Chondrocyte (in vitro differentiated cells): Measurements from ENCODE around the gene AQP5. TPM values are rescaled to one million over a fixed set of nuclear protein-coding genes. Genes with fewer than 3 reads are reported as not detected.

Experiments
- DNase-seq: peaks from one replicate; pipeline ENCODE4 v3.0.0; 2021; ENCODE audit warnings: mixed read lengths, low spot score
- H3K27ac Mint-ChIP-seq: one replicate; pipeline ENCODE4 v1.8.0; 2021; ENCODE audit warnings: mild to moderate bottlenecking, moderate library complexity, mixed read lengths; ENCODE audit not compliant: unreplicated experiment
- H3K27me3 Mint-ChIP-seq: 2 replicates; pipeline ENCODE4 v1.8.0; 2021; ENCODE audit warnings: low read depth, mixed read lengths
- H3K36me3 Mint-ChIP-seq: 2 replicates; pipeline ENCODE4 v1.8.0; 2021; ENCODE audit warnings: low read depth, mixed read lengths
- H3K4me1 Mint-ChIP-seq: 2 replicates; pipeline ENCODE4 v1.8.0; 2021; ENCODE audit warnings: low read depth, mild to moderate bottlenecking, mixed read lengths
- H3K4me3 Mint-ChIP-seq: one replicate; pipeline ENCODE4 v1.8.0; 2021; ENCODE audit warnings: mild to moderate bottlenecking, moderate library complexity, mixed read lengths; ENCODE audit not compliant: unreplicated experiment
- H3K9me3 Mint-ChIP-seq: 2 replicates; pipeline ENCODE4 v1.8.0; 2021; ENCODE audit warnings: low read depth, mixed read lengths
- CTCF ChIP-seq: fragments of 200-600 bp; sonication (generic); IDR thresholded peaks from 2 replicates; pipeline ENCODE4 v1.5.0; 2021; ENCODE audit warnings: antibody characterized with exemption, mild to moderate bottlenecking, moderate library complexity
- total RNA-seq: library from RNA; stranded (reverse); gene quantifications from 3 replicates; pipeline ENCODE4 v1.2.1, GENCODE V29; 2021

AQP5 gene
- total RNA-seq, 1 donor from 2014 or later = 0.20 TPM

GRCh38 chr12:49922349-49923034 is 39.2 kb upstream of the AQP5 start:
- DNase-seq = no peak
- Mint-ChIP-seq H3K27ac (no peak overlapping the region), H3K36me3 (no peaks in the 10 kb centered on the region), H3K9me3 (no peaks in the 10 kb centered on the region), H3K4me1 (no peaks in the 10 kb centered on the region), H3K27me3 (no peaks in the 10 kb centered on the region), H3K4me3 (no peak overlapping the region)
- no peak for TF ChIP-seq CTCF

DNA sequence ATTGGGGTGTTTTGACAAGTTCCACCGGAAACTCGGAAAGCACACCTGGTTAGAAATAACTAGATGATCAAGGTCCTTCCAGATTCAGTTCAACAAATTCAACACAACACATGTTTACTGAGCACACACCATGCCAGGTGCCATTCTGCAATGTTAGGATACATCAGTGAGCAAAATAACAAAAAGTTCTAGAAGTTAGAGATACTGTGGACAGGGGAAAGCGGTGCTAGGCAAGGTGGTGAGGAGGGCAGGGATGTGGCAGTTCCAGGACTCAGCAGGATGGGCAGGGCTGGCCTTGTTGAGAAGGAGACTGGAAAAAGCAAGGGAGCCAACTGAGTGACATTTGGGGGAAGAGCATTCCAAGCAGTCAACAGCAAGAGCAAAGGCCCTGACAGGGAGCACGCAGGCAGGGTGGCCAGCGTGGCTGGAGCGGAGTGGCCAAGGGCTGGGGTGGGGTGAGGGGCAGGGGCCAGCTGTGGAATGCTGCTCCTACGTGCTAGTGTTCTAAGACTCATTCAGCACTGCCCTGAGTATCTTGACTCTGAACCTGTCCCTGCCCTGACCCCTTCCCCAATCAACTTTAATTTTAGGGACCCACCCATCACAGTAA is 38.5 kb upstream of the AQP5 start:
- Mint-ChIP-seq H3K9me3 (no peaks in the 10 kb centered on the region), H3K27me3 (no peaks in the 10 kb centered on the region), H3K27ac (no peak overlapping the region), H3K36me3 (no peaks in the 10 kb centered on the region), H3K4me3 (no peak overlapping the region), H3K4me1 (no peaks in the 10 kb centered on the region)
- TF ChIP-seq CTCF = no peak
- no peak for DNase-seq

DNA sequence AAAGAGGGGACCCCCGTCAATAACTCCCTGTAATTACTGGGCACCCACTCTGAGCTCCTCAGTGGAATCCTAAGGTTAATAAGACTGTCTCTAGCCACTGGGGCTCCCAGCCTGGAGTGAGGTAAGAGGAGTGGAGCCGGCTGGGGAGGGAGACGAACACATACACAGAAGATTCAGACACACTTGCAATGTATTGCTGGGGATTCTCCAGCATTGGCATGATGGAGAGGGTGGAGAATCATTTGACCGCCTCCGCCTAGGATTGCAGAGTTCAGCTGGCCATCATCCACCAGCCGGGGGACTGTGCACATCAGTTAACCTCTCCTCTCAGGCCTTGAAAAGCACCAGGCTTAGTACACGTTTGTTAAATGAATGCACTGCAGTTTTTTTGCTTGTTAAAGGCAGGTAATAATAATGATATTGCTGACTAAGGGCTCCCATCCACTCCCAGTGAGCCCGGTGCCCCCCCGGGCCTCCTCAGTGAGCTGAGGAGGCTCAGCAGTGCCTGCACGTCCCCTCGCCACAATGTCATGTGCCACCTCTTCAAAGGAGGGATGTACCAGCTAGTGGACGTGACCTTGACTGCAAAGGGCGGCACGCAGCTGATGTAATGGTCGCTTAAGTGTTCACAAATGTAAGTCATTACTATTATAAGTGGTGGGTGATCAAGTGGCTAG is 37.7 kb upstream of the AQP5 start:
- H3K27me3 Mint-ChIP-seq = no peaks in the 10 kb centered on the region
- H3K27ac Mint-ChIP-seq = no peak overlapping the region
- DNase-seq = no peak
- H3K4me3 Mint-ChIP-seq = no peak overlapping the region
- H3K9me3 Mint-ChIP-seq = no peaks in the 10 kb centered on the region
- no peaks in the 10 kb centered on the region for H3K36me3 Mint-ChIP-seq
- no peaks in the 10 kb centered on the region for H3K4me1 Mint-ChIP-seq
- TF ChIP-seq CTCF = no peak

GRCh38 chr12:49924628-49925246 is 36.9 kb upstream of the AQP5 start:
- no peaks in the 10 kb centered on the region for H3K4me1 Mint-ChIP-seq
- no peaks in the 10 kb centered on the region for H3K36me3 Mint-ChIP-seq
- H3K27me3 Mint-ChIP-seq = no peaks in the 10 kb centered on the region
- no peaks in the 10 kb centered on the region for H3K9me3 Mint-ChIP-seq
- H3K4me3 Mint-ChIP-seq = no peak overlapping the region
- no peak for TF ChIP-seq CTCF
- H3K27ac Mint-ChIP-seq = no peak overlapping the region
- DNase-seq = no peak
